ENCODE results near the gene LITAFD.

DNA sequence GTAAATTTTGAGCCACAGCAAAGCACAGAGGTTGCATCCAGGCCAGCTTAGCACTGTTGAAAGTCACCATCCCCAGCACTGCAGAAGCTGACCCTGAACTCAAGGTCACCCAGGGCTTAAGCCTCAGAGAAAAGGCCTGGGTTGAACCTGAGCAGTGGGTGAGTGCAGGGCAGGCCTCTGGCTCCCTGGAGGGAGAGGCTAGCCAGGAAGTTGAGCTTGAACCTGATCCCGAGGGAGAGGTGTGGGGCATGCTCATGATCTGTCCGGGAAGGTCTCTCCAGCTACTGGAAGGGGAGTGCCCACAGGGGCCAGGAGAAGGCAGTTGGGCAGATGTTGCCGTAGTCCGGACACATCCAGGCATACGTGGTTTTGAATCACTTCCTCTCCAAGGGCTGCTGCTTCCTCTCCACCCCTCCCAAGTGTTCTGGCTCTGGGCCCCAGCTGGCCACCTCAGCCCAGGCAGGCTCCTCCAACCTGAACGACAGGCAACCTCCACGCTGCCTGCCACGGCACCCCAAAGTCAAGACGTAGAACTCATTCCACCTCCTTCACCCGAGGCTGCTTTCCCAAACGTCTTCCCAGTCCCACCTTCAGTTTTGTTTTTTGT is 31.8 kb upstream of the LITAFD start:
- no peak for TF ChIP-seq CREB1 (IDR thresholded peaks at IDR 0.05; ENCODE audit: low read depth)
- no peak for TF ChIP-seq NFIC (IDR thresholded peaks at IDR 0.05)
- TF ChIP-seq FOXM1 (IDR thresholded peaks at IDR 0.05; ENCODE audit: borderline replicate concordance, low read depth): no peak
- TF ChIP-seq RAD21 (IDR thresholded peaks at IDR 0.05; ENCODE audit: low read depth): no peak
- no peak for TF ChIP-seq CEBPB (IDR thresholded peaks at IDR 0.05)
- TF ChIP-seq EP300 (IDR thresholded peaks at IDR 0.05; ENCODE audit: borderline replicate concordance): no peak
- no peak for TF ChIP-seq TCF12 (IDR thresholded peaks at IDR 0.05; ENCODE audit: low read depth)
- no peak for TF ChIP-seq TAF1 (IDR thresholded peaks at IDR 0.05; ENCODE audit: low read depth)
- no peak for TF ChIP-seq EGR1 (IDR thresholded peaks at IDR 0.05)

Measured in Ishikawa (cell line).